HK-2 (cell line): ENCODE results near the gene TOR1B.
"Not testable (repeated sequence)": the region's sequence is repeated elsewhere in the genome, so short reads cannot be mapped to it uniquely, and the experiment has no call there.

Experiments used
- DNase-seq: peaks from one replicate; pipeline ENCODE4 v3.0.0-alpha.2; 2018; ENCODE audit not compliant: unreplicated experiment

TOR1B gene

DNA sequence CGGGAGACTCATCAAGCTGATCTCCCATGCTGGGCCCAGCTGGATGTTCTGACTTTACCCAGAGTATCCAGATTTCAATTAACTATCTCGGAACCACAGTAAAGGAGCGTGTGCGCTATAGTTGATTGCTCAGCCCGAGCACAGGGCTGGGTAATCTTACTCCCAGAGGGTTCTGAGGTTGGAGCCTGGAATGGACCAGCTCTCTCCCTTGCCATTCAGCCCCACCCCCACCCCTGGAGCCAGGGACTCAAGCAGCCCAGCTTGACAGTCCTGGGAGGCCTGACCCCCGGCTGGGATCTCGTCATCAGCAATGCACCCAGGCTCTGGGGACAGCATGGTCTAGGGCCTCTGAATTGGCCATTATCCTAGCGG lies 26.4 kb upstream of the TOR1B start:
- no peak for DNase-seq

GRCh38 chr9:129776938-129777768 lies 25.8 kb upstream of the TOR1B start:
- DNase-seq, result peak; percentile 98

DNA sequence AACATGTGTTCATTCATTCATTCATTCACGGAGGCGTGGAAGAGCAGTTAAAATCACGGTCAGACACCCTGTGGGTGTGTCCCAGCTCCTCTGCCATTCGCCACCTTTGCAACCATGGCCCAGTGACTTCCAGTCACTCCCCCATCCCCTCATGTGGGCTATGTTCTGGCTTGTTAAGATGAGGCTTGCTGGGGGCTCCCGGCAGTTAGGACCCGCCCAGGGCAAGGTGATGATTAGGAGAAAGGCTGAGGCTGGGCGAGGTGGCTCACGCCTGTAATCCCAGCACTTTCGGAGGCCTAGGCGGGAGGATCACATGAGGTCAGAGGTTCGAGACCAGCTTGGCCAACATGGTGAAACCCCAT lies 25.2 kb upstream of the TOR1B start:
- DNase-seq, result peak; percentile 43

DNA sequence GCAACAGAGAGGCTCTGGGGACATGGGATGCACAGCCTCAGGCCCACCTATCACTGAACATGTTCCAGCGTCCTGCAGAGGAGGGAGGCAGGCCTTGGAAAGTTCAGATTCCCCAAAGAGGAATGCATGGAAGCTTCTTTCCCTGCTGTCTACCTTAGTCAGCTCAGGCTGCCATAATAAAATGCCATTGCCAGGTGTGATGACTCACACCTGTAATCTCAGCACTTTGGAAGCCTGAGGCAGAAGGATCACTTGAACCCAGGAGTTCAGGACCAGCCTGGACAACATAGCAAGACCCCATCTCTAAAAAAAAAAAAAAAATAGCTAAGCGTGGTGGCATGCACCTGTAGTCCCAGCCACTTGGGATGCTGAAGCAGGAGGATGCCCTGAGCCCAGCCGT lies 24.5 kb upstream of the TOR1B start:
- no peak for DNase-seq

GRCh38 chr9:129779560-129780190 lies 23.3 kb upstream of the TOR1B start:
- DNase-seq, result no peak

GRCh38 chr9:129781131-129781530 lies 21.9 kb upstream of the TOR1B start:
- no peak for DNase-seq

- no peak for DNase-seq
Observed at GRCh38 chr9:129781981-129782380, 21.0 kb upstream of the TOR1B start.

- peak; percentile 69 for DNase-seq
Observed at GRCh38 chr9:129783516-129784361, 19.2 kb upstream of the TOR1B start.

GRCh38 chr9:129784970-129785369 lies 18.0 kb upstream of the TOR1B start:
- DNase-seq, result not testable (repeated sequence)

GRCh38 chr9:129785866-129786265 lies 17.1 kb upstream of the TOR1B start:
- no peak for DNase-seq

- no peak for DNase-seq
Observed at GRCh38 chr9:129786481-129786880, 16.5 kb upstream of the TOR1B start.

- DNase-seq, result no peak
Observed at GRCh38 chr9:129794549-129794948, 8.4 kb upstream of the TOR1B start.

GRCh38 chr9:129796029-129796428 lies 7.0 kb upstream of the TOR1B start:
- DNase-seq, result not testable (repeated sequence)

- DNase-seq, result no peak
Observed at GRCh38 chr9:129798973-129799372, 4.0 kb upstream of the TOR1B start.

- DNase-seq, result no peak
Observed at GRCh38 chr9:129801504-129801903, 1.5 kb upstream of the TOR1B start.

- DNase-seq, result no peak
Observed at GRCh38 chr9:129803676-129804060, 684 bp downstream of the TOR1B start.

- no peak for DNase-seq
Observed at GRCh38 chr9:129806061-129806460, 3.1 kb downstream of the TOR1B start.

- no peak for DNase-seq
Observed at GRCh38 chr9:129809346-129809745, 6.4 kb downstream of the TOR1B start.

DNA sequence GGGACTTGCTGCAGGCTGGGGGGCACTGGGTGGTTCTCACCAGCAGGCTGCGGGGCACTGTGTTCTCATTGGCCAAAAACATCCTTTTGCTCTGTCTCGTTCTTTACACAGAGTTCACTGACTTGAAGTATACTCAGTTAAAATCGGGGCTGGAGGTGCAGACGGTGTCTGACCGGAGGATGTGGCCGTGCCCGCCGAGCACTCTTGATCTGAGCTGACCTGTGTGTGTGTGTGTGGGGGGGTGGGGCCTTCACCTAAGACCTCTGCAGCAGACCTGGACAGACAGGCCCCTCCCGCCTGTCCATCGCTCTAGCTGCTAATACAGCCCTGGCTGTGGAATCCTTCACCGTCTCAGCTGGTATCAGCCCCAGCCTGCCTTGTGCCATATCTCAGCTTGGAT lies 7.1 kb downstream of the TOR1B start:
- no peak for DNase-seq

- no peak for DNase-seq
Observed at GRCh38 chr9:129810788-129811187, 7.8 kb downstream of the TOR1B start.

DNA sequence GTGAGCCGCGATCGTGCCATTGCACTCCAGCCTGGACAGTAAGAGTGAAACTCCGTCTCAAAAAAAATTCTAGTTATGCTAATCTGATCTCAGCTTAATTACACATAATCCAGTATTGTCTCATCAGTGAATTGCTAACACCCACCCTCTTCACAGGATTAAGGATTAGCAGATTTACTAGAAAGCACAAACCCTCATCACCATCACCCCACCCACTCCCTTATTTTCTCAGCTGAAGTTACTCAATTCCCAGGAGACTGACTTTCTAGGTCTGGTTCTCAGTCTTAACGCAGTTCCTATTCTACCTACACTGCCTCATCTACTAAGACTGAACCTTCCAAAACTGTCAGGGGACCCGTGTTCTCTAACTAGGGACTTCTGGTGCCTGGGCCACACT lies 9.0 kb downstream of the TOR1B start:
- no peak for DNase-seq

GRCh38 chr9:129812385-129812784 lies 9.4 kb downstream of the TOR1B start:
- DNase-seq, result no peak

- DNase-seq, result no peak
Observed at GRCh38 chr9:129813661-129814060, 10.7 kb downstream of the TOR1B start.
